Fibroblast of upper back skin (primary cell): ENCODE measurements around the gene MANBA.
"Not testable (repeated sequence)": the region's sequence is repeated elsewhere in the genome, so short reads cannot be mapped to it uniquely, and the experiment has no call there.

Experiments used
- DNase-seq: peaks from one replicate; pipeline ENCODE4 v3.0.0-alpha.2; 2013

Gene MANBA

DNA sequence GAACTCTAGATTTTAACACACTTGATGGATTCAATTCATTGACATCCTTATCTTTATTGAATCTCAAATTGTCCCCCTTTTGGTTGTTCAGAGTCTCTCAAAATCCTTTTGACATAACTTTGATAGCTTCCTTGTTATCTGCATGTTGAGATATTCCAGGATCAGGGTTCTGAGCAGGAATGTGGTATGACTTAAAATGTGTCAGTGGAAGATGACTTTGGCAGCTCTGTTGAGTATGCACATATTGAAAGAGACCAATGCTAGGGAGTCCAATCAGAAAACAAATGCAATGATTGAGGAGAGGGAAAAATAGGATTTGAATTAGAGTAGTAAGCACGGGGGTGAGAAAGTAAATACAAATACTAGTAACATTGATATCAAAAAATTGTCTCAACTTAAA lies 93.8 kb downstream of the MANBA start:
- DNase-seq, result no peak

DNA sequence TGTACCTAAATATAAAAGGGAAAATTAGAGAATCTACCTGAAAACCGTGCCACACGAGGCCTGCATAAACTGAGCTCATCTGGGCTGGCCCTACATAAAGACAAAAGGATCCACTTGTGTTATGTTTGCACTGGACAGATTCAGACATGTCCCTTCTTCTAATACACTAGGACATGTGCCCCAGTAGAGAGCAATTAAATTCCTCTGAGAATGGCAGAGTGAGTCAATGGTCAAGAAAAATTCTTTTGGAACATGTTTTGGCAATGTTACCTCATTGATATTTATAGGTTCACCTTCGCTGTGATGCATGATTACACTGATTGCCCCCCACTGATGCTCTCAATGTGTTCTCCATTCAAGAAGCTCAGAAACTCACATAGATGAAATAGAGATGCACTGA lies 95.2 kb downstream of the MANBA start:
- peak; percentile 22 for DNase-seq

DNA sequence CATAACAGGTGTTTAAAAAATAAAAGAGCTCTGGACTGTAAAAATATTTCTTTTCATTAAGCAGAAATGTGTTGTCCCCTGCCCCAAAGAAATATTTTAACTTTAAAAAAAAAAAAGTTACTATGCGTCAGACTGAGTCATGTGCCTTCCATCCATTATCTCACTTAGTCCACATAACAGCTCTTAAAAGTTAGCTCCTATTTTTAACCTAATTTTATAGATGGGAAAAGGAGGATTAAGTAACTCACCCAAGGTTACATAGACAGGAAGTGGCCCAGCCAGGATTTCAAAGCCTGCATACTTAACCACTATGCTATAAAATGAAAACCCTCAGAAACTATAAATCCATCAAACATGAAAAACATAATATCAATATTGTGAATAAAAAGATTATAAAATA lies 97.7 kb downstream of the MANBA start:
- DNase-seq, result peak; percentile 82

DNA sequence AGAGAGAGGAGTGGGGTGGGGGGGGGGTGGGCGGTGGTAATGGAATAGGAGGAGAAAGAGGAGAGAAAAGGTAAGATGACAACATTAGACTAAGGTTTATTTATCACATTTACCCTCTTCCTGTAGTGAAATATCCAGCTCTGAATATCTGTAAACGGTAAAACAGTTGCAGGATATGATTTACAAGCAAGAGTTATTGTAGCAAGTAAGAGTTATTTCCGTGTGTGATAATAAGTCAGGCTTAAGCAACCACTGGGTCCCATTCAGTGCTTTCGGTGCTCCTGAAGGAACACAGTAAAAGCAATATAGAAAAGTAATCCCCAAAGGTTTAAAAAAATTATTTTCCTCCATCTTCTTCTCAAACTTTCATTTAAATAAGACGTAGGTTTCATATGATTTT lies 103.6 kb downstream of the MANBA start:
- no peak for DNase-seq

DNA sequence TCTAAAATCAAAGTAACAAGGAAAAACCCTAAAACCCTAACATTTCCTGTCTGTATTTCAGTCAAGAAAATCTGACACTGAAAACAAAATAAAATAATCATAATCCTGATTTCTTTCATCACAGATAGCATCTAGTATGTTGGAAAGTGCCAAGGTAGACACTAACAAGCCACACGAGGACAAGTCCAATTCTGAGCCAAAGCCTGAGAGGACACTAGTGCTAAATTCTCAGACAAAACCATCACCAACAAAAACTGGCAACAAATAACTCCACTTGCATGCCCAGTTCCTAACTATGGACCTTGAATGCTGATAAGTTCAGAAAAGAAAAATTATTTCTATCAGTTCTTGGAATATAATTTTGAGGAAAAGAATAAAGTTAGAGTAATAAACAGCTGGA lies 113.7 kb downstream of the MANBA start:
- DNase-seq, result no peak

DNA sequence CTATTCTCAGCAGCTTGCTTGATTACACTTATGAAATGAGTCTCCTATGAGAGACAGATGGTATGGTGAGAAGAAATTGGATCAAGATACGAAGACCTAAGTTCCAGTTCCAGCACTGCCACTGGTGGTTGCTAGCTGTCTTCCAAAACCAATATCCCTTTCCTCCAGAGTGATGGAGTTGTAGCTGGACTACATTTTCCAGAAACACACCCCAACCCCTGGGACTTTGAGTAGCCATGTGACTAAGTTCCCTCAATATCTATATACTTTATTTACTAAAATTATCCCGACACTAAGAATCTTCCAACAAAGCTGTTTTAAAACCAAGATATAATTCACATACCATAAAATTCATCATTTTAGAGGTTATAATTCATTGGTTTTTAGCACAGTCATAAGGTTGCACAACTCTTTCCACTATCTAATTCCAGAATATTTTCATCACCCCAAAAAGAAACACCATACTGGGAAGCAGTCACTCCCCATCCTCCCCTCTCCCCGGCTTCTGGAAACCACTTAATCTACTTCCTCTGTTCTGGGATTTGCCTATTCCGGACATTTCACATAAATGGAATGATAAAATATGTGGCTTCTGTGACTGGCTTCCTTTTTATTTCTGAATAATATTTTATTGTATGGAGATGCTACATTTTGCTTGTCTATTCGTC lies 118.0 kb downstream of the MANBA start:
- peak; percentile 95 for DNase-seq

DNA sequence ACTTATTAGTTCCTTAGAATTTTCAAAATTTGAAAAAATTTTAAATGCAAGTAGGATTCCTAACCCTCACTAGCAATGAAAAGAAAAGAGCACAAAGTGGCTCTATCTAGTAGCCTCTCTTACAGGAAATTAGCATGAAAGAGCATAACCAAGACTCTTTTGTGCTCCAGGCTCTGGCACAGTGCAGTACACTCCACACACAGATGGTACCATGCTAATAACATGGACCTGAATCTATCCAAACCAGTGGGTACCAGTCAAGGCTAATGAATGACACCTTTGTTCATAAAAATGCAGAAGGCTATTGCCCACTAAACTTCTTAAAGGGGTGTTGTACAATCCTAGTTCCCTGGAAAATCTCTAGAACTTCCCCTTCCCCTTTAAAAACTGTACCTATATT lies 119.0 kb downstream of the MANBA start:
- DNase-seq, result no peak

DNA sequence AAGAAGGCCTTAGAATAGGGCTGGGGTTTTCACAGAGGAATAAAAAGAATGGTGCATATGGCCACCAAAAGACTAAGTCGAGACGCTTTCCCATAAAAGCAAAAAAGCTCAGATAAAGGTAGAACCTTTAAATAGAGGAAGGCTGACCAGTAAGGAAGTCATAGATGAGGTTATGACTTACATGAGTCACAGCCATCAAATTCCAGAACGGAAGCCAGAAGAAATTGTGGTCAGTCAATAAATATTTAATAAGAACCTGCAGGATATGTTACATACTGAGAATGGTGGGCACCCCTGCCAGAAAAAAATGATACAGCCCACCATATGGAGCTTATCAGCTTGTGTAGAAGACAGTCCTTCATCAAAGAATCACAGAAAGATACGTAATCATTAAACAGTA lies 120.1 kb downstream of the MANBA start:
- DNase-seq, result peak; percentile 82

DNA sequence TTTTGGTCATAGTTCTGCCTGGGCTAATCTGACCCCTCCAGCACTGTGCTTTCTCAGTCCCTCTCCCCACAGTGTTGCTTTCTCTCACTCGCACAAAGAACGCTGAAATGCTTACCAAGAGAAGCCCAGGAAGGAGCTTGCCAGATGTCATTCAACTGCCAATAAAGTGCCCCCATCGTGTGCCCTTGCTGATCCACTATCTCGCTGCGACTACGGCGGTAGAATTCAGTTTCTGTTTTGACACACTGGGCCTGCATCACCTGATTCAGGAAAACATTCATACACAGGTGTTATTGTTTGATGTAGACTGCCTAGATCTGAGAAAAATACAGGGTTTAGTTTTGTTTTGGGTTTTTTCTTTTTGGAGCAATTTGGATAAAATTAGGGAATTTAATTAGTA lies 121.2 kb downstream of the MANBA start:
- no peak for DNase-seq

DNA sequence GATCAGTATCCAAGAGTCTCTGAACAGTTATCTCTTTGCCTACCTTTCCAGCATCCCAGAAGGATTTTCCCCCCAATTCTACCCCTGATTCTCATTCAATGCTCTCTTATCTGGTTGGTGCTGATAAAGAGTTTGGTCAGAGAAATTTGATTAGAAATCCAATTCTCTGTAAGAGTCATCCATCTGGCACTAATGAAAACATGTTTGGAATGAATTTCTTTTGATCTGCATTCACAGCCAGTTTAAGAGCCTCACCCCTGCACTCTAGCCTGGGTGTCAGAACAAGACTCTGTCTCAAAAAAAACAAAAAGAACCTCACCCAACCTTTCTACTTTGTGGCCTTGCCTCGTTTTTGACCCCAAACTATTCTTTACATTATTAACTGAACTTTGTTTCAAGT lies 122.1 kb downstream of the MANBA start:
- no peak for DNase-seq

DNA sequence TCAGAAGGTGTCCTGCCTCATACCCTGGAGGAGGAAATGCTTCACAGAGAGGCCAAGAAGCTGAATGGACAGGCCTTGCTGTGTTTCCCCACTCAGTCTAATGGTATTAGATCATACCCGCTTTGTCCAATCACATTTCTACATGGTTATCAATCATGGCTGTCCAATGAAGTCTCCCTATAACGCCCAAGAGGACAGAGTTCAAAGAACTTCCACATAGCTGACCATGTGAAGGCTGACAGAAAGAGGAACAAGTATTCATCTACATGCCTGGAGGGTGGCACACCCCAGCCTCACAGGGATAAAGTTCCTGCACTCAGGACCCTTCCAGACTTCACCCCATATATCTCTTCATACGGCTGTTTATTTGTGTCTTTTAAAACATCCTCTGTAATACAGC lies 123.4 kb downstream of the MANBA start:
- DNase-seq, result no peak

DNA sequence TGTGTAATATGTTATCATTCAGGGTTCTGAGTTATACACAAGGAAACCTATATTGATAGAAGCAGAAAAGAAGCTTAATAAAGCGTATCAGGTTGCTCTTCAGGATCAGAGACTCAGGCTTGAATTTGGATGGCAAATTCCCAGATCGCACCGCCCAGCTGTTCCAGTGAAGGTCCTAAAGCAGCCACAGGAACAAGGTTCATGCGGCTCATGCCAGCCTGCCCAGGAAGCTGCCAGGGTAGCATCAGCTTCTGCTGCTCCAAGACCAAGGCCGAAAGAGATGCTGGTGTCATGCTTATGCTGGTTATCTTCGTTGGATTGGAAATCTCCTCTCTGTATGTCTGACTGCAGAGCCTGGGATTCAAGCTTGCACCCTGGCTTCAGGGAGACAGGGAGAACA lies 127.7 kb downstream of the MANBA start:
- DNase-seq, result no peak

DNA sequence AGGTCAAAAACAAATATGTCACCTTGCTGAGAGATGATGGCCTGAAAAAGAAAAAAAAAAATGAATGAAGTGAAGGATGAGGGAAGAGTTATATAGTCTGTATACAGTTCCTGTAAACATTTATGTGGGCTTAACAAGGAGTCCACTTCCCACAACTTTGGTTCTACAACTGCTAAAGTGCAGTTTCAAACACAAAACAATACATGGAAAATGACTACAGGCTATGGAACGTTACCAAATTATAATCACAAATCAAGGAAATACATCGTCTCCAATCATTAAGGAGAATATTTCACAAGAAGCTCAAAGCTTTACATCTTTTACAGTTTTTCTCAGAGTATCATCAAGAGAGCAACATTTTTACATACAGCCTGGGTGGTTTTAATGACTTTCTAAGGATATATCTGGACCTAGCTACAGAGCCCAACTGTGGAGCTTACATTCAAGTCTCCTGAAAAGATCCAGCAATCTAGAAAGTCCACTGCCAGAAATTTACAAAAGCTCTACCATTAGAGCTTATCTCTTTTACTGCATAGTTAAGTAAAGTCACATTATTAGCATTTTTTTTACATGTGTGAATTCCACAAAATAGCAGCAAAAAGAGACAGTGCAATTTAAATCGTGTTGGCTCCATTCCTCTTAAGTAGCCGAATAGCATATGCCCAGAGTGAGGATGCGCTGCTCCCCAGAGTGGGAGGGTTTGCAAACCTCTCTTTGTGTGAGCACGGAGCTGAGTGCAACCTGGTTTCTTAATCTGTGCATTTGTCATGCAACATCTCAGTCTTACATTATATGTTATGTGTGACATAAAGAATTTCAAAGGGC lies 128.3 kb downstream of the MANBA start:
- peak; percentile 39 for DNase-seq

DNA sequence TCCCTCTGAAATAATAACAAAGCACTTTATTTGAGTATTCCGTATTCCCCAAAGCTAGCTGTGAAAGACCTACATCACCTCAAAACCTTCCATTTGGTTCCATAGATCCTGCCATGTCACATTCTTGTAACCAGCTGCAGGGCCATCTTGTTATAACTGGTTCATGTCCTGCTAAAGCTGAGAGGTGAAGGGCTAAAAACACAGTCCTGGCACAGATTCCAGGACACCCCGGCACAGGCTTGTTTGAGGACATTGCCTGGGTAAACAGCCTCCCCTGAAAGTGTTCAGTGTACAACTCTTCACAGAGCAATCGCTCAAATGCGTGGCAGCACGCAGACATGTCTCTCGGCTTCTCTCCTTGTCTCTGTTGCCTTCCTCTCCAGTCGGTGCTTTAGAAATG lies 129.2 kb downstream of the MANBA start:
- DNase-seq, result no peak

DNA sequence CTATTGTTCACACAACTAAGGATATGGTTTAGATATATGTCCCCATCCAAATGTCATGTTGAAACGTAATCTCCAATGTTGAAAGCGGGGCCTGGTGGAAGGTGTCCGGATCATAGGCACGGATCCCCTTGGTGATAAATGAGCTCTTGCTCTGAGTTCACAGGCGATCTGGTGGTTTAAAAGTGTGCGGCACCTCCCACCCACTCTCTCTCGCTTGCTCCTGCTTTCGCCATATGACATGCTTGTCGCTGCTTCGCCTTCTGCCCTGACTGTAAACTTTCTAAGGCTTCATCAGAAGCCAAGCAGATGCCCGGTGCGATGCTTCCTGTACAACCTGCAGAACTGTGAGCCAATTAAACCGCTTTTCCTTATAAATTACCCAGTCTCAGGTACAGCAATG lies 131.1 kb downstream of the MANBA start:
- no peak for DNase-seq

DNA sequence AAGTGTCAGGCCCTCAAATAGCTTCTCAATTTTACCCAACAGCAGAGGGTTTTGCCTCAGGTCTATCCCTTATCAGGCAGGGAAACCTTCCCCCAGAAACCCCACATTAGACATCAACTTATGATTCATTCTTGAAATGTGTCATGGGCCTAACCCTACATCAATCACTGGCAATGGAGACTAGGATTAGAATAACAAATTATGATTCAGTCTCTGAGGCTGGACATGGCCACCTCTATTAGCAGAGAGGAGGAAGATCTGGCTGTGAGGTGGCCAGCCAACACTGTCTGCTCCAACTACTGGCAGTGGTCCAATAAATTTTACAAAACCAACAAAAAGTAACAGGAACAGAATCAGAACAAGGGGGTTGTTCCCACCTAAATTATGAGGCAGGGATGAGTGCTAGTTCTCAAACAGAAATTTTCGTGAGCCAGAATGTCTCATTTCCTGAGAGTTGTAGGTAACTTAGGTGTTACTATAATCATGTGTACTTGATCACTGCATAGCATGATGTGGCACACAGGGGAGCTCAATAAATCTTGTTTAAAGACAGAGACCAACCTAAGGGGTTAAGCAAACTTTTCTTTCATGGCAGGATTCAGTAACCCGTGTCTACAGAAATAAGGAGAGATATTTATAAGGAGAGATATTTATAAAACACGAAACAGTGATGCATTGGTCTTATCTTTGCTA lies 132.8 kb downstream of the MANBA start:
- peak; percentile 86 for DNase-seq

DNA sequence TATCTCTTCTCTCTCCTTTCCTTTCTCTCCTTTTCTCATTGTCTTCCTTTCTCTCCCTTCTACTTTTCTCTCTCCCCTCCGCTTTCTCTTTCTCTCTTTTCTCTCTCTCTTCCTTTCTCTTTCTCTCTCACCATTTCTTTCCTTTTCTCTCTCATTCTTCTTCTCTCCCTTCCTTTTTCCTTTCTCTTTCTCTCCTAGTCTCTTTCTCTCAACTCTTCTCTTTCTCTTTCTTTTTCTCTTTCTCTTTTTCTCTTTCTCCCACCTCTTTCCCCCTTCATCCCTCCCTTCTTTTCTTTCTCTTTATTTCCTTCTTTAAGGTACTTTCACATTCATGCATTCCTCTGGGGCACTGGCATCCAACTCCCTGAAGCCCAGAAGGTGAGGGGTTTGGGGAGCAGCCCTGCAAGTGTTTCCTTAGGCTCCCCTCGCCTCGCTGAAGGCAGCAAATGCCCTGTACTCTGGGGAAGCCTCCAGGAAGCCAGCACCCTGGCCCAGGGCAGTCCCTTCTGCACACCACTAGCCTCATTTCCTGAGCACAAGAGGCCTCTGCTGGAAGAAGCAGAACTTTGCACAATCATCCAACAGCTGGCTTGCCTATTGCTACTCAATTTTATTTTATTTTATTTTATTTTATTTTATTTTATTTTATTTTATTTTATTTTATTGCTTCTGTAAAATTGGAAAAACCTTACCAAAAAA lies 135.4 kb downstream of the MANBA start:
- peak; percentile 33 for DNase-seq

DNA sequence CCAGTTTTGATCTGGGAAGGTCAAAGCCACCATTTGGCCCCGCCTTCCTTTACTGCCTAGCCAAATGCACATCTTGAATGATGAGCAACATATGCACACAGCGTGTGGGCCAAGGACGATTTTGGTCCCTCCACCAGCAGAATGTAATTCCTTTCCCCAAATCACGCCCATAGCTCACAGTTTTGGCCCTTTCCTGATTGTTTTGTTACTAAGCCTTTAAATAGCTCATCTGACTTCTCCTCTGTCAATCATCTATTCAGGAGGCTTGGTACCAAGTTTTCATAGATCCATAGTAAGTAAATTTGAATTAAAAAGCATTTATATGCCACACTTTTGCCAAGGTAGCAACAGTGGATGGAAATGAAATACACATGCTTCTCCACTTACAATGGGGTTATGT lies 136.3 kb downstream of the MANBA start:
- DNase-seq, result peak; percentile 60

DNA sequence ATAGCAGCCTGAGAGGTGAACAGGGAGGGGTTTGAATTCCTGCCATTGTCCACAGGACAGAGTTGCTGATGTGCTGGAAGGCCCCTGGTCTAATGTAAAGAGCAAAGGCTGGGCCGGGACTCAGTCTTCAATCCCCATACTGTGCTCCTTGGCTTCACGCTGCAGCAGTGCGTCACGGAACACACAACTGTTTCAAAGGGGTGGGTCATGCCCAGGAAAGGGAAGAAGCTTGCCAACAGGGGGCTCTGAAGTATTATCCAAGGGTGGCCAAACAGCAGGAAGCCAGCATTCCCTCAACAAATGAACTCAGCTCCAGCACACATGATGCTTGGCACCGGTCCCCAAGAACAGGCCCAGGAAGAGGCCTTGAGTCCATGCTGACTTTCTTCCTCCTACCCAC lies 137.1 kb downstream of the MANBA start:
- DNase-seq, result peak; percentile 83

DNA sequence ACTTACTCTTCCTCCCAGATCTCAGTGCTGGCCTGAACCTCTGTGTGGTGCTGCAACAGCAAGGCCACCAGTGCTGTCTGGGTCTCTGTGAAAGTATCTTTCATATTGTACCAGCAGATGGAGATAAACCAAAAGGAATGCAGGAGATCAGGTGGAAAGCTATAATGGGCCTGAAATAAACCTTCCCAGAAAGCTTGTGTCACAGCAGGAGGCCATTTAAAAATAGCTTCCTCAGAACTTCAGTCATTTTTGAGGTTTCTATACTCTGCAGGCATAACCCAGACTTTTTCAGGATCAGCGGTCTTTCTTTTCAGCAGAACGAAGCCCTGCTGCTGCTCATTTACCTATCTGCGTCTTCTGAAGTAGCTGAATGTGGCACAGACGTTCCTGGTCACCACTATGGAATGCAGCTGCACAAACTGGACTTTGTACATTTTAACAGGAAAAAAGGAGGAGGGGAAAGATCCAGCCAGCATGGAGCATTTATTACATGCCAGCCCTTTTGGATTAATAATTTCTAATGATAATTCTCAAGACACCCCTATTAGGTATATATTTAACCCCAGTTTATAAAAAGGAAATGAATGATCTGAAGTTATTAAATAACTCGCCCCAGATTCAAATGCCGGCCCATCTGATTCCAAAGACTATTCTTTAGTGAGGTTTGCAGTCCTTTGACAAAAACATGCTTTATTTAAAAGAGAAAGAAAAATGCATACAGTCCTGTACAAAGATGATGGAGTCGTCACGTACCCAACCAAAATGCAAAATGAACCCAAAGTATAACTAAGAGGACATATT lies 139.9 kb downstream of the MANBA start:
- peak; percentile 95 for DNase-seq

DNA sequence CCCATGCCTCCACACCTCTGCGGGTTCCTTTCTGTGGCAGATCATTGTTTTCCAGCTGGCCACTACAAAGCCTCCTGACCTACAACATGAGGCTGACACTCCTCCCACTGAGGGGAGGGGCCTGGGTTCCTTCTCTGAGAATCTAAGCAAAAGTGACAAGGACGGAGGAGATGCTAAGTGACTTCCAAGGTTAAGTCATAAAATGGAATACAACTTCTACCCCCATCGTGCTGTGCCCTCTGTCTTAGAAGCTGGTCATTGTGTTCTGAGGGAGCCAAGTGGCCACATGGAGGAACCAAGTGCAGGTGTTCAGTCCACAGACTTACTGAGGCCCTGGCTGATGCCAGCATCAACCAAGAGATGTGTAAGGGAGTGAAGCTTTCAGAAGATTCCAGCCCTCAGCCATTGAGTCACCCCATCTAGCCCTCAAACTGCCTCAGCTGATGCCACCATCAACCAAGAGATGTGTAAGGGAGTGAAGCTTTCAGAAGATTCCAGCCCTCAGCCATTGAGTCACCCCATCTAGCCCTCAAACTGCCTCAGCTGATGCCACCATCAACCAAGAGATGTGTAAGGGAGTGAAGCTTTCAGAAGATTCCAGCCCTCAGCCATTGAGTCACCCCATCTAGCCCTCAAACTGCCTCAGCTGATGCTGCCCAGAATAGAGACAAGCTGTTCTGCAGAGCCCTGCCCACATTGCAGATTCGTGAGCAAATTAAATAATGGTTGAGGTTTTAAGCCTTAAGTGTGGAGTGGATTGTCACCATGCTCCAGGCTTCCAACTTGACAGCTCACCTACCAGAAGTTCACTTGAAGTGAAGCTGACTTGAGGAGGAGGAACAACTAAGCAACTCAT lies 140.8 kb downstream of the MANBA start:
- peak; percentile 60 for DNase-seq

DNA sequence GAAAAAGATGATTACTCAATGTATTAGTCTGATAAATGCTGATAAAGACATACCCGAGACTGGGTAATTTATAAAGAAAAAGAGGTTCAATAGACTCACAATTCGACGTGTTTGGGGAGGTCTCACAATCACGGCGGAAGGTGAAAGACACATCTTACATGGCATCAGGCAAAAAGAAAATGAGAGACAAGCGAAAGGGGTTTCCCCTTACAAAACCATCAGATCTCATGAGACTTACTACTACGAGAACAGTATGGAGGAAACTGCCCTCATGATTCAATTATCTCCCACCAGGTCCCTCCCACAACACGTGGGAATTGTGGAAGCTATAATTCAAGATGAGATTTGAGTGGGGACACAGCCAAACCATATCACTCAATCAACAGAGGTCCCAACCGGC lies 141.7 kb downstream of the MANBA start:
- not testable (repeated sequence) for DNase-seq
